GM18499 (cell line): Measurements from ENCODE around the gene ALOX12B.

Experiments used
- ATAC-seq: cut with Tn5 transposase; IDR thresholded peaks from one replicate; pipeline ENCODE4 v1.9.1; 2021; ENCODE audit warnings: moderate number of reproducible peaks; ENCODE audit not compliant: insufficient read depth, unreplicated experiment

The ALOX12B gene

DNA sequence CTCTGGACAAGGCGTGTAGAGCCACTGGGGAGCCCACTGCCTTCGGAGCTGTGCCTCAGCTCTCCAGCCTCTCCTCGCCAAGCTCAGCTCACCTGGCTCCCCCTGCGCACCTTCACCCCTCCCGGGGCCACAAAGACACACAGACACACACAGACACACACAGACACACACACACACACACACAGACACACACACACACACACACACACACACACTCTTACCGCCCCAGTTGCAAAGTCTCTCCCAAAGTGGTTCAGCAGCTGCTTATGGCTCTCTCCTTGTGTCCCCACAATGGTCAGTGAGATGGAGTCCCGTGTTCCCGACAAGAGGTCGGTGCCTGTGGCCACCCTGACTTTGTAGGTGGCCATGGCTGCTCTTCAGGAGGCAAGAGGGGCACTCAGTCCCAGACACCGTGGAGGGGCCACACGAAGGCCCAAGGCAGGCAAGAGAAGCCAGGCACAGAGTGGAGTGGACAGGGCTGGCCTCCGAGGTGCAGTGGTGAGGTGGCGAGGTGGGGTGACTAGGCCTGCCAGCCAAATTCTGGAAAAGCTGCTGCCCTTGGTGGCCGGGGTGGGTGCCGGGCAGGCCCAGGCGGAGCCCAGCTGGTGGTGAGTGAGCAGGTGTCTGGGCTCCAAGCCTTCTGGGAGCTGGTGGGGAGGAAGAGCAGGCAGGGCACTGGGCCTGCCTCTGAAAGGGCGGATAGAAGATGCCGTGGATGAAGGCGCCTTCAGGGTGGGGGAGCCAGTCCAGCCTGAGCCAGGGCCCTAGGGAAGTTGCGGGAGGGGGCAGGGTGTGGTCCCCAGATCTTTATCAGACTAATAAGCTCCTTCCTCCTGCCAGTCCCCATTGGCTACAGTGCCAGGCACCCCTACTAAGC is at the start of gene ALOX12B:
TSS of gene ALOX12B (minus strand) at position 642 of the 877 bp plus-strand sequence. CDS start at position 368, 274 bp downstream.
- ATAC-seq: no peak

DNA sequence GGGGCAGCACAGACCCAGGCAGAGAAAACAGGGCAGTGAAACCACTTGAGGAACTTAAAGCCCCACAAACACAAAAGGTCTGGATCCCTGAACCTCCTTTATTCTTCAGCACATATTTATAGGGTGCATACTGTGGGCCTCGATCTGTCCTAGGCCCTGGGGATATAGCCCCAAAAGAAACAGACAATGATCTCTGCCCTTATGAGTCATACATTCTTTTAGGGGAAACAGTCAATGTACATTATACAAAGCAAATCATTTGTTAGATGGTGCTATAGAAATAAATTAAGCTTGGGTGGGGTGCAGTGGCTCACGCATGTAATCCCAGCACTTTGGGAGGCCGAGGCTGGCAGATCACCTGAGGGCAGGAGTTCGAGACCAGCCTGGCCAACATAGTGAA is 46.4 kb upstream of the ALOX12B start:
- no peak for ATAC-seq

DNA sequence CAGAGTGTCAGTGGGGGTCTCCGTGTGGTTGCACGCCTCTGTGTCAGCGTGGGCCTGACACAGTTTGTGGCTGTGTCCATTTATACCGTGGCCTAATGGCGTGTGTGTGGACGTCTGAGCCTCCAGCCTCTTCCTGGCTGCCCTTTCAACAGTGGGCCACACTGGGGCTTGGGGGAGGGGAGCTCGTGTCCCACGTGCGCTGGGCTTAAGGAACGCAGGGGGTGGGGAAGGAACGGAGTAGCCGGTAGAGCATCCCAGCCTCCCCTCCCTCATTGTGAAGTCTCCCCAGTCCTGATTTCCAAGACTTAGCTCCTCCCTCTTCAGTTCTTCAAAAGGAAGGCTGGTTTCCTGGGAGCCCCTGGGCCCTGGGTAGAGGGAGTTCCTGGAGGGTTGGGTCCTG is 45.9 kb upstream of the ALOX12B start:
- ATAC-seq: no peak

DNA sequence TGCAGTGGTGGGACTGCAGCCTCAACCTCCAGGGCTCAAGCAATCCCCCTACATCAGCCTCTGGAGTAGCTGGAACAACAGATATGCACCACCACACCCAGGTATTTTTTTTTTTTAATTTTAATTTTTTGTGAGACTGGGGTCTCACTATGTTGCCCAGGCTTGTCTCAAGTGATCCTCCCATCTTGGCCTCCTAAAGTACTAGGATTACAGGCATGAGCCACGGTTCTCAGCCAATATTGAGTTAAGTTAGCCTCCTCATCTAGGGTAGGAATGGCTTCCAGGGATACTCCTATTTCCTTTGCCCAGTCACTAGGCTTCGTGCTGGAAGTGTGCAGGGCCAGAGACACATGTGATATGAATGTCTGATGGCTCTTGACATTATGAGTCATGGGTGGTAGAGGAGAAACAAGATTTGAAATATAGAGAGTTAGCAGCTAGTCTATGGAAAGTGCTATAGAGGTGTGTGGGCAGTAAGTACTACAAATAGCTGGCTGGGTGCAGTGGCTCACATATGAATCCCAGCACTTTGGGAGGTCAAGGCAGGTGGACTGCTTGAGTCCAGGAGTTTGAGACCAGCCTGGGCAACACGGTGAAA is 44.4 kb upstream of the ALOX12B start:
- no peak for ATAC-seq

DNA sequence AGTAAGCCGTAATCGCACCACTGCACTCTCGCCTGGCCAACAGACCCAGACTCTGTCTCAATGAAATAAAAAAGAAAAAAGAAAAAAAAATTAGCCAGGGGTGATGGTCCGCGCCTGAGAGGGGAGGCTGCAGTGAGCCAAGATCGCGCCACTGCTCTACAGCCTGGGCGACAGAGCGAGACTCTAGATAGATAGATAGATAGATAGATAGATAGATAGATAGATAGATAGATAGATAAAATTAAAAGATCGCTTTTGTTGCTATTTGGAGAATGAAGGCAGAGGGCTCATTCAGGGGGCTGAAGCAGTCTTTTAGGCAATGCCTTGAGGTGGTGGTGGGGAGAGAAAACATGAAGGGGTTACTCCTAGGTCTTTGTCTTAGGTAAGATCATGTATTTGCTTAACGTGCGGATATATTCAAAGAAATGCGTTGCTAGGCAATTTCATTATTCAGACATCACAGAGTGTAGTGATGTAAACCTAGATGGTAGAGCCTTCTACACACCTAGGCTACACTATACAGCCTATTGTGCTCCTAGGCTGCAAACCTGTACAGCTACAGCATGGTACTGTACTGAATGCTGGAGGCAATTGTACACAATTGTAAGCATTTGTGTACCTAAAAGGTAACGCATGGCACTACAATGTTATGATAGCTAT is 40.7 kb upstream of the ALOX12B start:
- no peak for ATAC-seq

DNA sequence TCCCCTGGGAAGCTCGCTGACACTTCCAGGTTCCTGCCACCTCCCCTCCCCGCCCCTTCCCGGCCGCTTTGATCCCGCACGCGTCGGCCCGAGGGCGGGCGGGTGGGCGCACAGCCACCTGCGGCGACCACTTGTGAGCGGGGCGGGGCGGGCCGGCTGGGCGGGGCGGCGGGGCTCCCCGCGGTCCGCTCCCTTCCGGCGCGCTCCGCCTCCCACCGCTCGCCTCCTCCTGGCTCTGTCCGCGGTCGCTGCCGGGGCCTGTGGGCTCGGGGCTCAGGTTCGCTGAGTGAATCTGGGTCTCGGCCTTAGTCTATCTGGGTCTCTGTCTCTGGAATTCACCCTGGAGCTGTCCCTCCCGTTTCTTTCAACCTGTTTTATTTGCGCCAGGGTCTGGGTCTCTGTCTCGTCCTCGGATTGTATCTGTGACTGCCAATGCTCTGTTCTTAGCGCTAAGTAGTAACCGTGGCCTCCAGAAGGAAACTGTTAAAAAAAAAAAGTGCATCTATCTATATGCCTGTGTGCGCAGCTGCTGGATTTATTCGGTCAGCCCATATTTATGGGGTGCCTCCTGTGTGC is 39.1 kb upstream of the ALOX12B start:
- ATAC-seq: no peak

DNA sequence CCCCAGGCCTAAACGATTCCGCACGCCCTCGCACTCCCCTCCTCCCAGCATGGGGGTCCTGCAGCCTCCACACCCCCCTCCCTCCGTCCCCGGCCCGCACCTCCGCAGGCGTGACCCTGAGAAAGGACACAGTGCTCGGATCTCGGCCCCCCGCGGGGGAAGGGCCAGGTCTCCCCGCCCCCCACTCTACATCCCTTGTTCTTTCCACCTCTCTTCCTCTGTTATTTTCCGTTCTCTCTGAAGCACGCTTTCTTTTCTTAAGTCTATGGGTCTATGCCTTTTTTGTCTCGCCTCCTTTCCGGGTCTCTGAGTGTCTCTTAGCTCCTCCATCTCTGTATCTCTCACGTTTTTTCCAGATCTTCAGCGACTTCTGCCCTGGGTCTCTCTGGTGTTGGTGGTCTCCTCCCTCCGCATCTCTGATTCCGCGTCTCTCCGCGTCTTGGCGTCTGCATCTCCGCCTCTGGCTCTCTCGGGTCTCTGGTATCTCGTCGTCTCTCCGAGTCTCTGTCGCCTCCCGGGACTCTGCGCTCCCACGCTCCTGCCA is 38.5 kb upstream of the ALOX12B start:
- ATAC-seq: no peak

DNA sequence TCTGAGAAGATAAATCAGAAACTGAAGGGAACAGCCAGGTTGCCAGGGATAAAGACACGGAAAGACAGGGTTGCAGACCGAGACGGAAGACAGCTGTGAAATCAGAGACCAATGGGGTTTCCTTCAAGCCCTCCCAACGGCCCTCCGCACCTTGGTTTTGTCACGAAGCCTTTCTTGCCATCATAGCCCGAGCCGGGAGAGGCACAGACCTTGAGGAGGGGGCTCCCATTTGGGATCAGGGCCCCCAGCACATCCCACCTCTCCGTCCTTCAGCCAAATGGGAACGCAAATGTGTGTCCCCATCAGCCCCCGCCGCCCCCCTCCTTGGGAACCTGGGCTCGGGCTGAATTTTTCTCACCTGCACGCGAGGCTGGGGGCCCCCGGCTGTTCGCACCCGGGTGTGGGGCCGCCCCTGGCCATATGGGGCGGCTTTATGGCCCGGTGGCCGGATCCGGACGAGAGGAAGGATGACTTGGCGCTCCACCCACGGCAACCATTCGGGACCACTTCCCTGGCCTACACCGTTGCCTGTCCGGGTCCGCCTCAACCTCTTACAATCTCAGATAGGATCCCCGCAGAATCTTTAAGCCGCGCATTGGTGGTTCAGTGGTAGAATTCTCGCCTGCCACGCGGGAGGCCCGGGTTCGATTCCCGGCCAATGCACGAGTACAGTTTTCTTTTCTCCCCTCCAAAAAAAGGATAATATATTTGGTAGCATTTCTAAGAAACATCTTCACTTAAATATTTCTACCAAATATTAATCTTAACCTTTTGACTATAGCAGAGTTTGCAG is 37.8 kb upstream of the ALOX12B start:
- ATAC-seq: no peak

DNA sequence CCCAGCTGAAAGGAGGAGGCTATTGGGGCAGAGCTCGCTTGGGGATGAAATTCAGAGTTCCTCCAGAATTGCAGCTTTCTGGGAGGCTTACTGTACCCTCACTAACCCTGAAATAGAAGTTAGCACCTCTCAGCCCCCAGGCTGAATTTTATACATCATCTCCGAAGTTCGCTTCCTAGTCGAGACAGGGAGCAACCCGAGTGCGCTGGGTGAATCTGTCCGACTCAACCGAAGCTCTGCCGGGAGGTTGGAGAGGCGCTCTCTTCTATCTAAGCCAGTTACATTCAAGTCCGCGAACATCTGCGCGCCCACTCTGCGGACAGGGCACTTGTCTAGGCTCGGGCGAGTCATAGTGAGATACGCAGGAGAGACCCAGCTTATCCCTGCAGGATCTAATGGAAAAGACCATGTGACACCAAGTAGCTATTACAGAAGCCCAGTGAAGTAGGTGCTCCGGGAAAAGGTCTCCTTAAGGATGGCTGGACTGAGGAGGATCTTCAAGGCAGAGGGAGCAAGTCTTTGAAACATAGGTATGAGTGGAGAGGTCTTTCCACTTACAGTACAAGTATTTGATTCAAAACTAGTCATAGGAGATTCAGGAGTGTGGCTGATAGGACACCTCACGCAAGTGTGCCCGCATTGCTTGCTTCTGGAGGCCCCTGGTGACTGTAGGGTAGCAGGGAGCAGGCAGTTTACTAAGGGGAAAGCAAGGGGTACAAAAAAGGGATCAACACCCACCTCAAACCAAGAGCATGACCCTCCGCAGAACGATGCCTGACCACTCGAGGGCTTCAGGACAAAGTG is 37.0 kb upstream of the ALOX12B start:
- no peak for ATAC-seq

DNA sequence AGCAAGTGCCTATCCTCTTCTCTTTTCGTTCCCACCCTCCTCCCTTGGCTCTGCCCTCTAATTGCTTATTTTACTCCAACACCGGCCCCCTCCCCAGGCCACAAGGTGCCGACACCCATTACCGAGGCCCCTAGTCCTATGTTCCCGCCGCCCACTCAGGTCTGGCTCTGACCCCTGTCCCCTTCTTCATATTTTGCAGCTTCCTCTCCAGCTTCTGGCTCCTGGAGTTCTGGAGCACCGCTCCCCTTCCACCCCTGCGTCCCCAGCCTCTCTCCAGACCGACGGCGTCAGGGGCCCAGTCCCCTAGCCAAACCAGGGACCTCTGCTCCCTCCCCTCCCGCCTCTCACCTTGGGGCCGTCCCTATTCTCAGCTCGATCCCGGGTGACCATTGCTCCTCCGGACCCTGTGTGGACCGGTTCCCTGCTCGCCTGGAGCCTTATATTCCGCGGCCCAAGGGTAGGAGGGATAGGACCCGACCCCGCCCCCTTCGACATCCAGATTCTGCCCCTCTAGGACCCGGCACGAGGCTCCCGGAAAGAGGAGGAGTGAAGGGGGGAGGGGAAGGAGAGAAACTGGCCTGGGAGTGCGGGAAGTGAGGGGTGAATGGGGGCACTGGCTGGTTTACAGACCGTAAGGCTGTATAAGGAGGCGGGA is 36.3 kb upstream of the ALOX12B start, which contains the start of gene HES7:
TSS of gene HES7 (minus strand) at position 412 of the 655 bp plus-strand sequence. CDS start at position 390, 22 bp downstream.
- no peak for ATAC-seq

DNA sequence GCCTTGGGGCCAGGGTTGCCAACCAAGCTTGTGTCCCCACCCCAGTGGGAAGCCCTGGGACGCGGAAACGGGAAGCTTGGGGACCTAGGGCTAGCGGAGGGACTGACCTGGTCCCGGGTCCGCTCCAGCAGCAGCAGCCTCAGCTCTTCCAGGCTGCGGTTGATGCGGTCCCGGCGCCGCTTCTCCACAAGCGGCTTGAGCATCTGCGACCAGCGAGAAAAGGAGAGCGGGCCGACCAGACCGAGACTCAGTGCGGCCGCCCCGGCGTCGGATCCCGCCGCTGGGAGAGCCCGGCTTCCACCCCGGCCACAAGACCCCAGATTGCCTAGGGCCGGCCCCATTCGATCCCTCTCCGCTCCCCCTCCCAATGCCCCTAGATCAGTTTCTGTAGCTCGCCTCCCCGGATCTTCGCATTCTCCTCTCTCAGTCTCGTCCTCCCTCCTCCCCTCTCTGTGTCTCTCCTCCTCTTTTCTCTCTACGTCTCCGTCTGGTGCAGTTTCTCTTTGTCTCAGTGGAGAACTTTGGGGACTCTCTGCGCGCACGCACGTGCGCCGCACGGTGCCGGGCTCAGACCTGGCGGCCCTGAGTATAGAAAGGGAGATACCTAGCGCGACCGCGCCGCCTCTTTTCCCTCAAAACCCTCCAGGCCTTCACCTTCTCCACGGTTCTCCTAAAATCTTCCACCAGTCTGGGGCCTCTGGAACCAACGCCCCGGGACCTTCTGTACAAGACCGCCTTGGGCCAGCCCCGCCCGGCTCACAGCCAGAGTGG is 35.6 kb upstream of the ALOX12B start:
- no peak for ATAC-seq

DNA sequence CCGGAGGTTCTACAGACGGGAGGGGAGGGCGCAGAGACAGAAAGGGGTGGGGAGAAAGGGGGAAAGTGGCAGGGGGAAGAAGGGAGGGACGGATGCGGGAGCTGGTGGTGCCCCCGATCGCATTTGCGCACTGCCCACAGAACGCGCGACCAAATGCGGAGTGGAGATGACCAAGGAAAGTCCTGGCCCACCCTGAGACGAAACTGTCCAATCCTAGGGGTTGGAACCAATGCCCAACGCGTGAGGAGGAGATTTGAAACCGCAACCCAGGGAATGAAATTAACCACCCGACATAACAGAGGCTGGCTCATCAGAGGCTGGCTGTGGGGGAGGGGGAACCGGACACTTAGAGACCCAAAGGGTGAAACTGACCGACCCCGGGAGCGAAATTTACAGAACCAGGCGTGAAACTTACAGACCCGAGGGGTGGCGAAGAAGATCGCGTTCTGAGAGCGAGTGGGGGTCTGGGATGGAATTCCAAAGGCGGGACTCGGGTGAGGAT is 35.0 kb upstream of the ALOX12B start:
- no peak for ATAC-seq

DNA sequence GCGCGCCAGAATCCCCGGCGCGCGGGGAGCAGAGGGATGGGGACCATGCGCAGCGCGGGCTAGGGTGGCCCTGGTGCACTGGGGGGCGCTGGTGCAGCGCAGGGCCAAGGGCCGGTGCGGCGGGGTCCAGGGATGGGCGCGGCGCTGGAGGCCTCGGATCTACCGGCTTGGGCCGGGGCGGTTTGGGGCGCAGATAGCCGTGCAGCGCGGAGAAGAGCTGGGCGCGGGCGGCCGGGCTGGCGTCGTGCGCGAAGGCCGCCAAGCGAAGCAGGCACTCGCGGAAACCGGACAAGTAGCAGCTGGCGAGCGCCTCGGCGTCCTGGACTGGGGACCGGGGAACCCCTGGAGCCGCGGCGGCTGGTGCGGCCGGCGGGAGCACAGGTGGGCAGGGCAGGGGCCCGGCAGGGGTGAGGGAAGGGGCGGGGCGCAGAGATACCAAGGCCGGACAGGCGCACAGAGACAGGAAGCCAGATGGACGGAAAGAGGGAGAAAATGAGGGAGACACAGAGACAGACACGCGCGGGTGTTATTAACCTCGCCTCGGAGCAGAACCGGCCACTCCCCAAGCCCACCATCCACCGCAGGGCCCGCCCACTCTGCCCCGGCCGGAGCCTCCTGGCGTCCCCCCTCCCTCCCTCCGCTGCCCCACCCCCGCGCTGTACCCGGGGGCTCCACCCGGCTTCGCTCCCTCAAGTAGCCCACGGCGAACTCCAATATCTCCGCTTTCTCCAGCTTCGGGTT is 34.3 kb upstream of the ALOX12B start:
- ATAC-seq: no peak

DNA sequence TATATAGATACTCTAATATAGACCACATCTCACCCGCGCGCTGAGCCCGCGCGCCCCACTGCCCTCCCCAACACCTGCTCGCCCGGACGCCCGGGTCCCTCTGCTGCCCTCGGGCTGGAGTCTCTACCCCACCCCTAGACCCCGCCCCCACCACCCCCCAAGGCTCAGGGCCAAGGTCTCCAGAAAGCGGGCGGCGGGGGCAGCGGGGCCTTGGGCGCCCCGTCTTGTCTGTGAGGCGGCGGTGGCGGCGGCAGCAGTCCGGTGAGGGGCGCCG is 33.8 kb upstream of the ALOX12B start:
- no peak for ATAC-seq

DNA sequence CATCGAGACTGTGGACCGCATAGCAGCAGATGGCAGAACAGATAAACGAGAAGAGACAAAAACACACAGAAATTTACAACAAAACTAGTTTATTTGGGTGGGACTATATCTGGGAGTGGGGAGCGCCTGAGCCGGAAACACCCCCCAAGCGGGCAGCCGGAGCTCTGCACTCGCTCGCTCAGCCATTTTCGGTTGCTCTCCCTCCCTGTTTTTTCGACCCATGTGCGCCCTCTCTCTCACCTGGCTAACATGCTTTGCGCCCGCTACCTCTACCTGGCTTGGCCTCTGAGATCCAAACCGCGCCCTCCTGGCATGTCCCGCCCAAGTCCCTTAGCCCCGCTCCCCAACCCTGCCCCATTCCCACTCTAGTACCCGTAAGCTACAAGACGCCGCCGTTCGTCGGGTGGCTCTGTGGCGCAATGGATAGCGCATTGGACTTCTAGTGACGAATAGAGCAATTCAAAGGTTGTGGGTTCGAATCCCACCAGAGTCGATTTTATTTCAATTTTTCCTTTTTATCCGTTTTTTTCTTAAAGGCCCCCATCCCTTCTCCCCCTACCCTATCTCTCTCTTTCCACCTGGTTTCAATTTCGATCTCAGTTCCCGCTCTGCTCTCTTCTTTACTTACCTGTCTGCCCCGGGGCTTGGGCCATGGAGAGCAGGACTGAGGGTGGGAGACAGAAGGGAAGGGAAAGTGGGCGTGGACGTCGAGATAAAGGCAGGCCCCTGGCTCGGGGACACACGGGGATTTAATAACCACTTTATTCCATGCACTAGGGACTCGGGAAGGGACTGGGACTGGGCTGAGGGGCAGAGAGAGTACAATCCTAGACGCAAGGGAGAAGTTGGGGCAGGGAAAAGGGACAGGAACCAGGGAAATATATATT is 33.2 kb upstream of the ALOX12B start:
- ATAC-seq: no peak
